WERI-Rb-1 (cell line): Measurements from ENCODE around the gene FOXP4.

Source experiments
- DNase-seq: peaks from one replicate; pipeline ENCODE4 v3.0.0-alpha.2; 2020
- H3K27ac ChIP-seq: fragments of 250-450 bp; sonication (Bioruptor Pico); 2 replicates; pipeline ENCODE4 v1.5.1; 2020; ENCODE audit warnings: mild to moderate bottlenecking, moderate library complexity
- H3K27me3 ChIP-seq: fragments of 250-450 bp; sonication (Bioruptor Pico); 2 replicates; pipeline ENCODE4 v1.5.1; 2021; ENCODE audit warnings: mild to moderate bottlenecking, low read depth, moderate library complexity; ENCODE audit not compliant: insufficient read depth, severe bottlenecking
- H3K36me3 ChIP-seq: fragments of 250-450 bp; sonication (Bioruptor Pico); 2 replicates; pipeline ENCODE4 v1.5.1; 2020; ENCODE audit warnings: mild to moderate bottlenecking, moderate library complexity
- H3K4me3 ChIP-seq: 2 replicates; pipeline ENCODE4 v1.5.1; 2011; ENCODE audit warnings: low read depth, mild to moderate bottlenecking, control low read depth, low read length
- H3K9me3 ChIP-seq: fragments of 250-450 bp; sonication (Bioruptor Pico); 2 replicates; pipeline ENCODE4 v1.5.1; 2021; ENCODE audit warnings: mild to moderate bottlenecking, moderate library complexity; ENCODE audit not compliant: severe bottlenecking
- CTCF ChIP-seq: IDR thresholded peaks from 2 replicates; pipeline ENCODE4 v1.5.1; 2011; ENCODE audit warnings: low read depth, mild to moderate bottlenecking, control low read depth, inconsistent platforms, low read length

FOXP4 gene

GRCh38 chr6:41596096-41596685, 50.0 kb downstream of the FOXP4 start:
- H3K9me3 ChIP-seq = no peaks in the 10 kb centered on the region
- H3K27ac ChIP-seq = no peak overlapping the region
- no peak overlapping the region for H3K4me3 ChIP-seq
- no peaks in the 10 kb centered on the region for H3K27me3 ChIP-seq
- peaks cover 63% of the 10 kb centered on the region for H3K36me3 ChIP-seq
- DNase-seq = no peak
- TF ChIP-seq CTCF = no peak

- H3K27ac ChIP-seq = no peak overlapping the region
- no peak for TF ChIP-seq CTCF
- H3K9me3 ChIP-seq = no peaks in the 10 kb centered on the region
- no peaks in the 10 kb centered on the region for H3K27me3 ChIP-seq
- H3K4me3 ChIP-seq = no peak overlapping the region
- no peak for DNase-seq
- H3K36me3 ChIP-seq = peaks cover 57% of the 10 kb centered on the region
Measured at GRCh38 chr6:41596807-41597206, 50.6 kb downstream of the FOXP4 start.

GRCh38 chr6:41597246-41598000, 51.2 kb downstream of the FOXP4 start:
- H3K27ac ChIP-seq = no peak overlapping the region
- DNase-seq = no peak
- H3K27me3 ChIP-seq = no peaks in the 10 kb centered on the region
- peaks cover 51% of the 10 kb centered on the region for H3K36me3 ChIP-seq
- TF ChIP-seq CTCF = no peak
- H3K4me3 ChIP-seq = no peak overlapping the region
- H3K9me3 ChIP-seq = no peaks in the 10 kb centered on the region

- no peaks in the 10 kb centered on the region for H3K9me3 ChIP-seq
- H3K27ac ChIP-seq = no peak overlapping the region
- H3K27me3 ChIP-seq = no peaks in the 10 kb centered on the region
- H3K4me3 ChIP-seq = no peak overlapping the region
- TF ChIP-seq CTCF = no peak
- H3K36me3 ChIP-seq = peaks cover 44% of the 10 kb centered on the region
- no peak for DNase-seq
Measured at GRCh38 chr6:41598670-41599014, 52.5 kb downstream of the FOXP4 start.

- Histone ChIP-seq H3K36me3 (peaks cover 39% of the 10 kb centered on the region), H3K27ac (no peak overlapping the region), H3K4me3 (no peak overlapping the region), H3K9me3 (no peaks in the 10 kb centered on the region), H3K27me3 (no peaks in the 10 kb centered on the region)
- TF ChIP-seq CTCF = no peak
- no peak for DNase-seq
Measured at GRCh38 chr6:41599015-41599851, 53.1 kb downstream of the FOXP4 start.
